HG02759 (cell line): ENCODE results near the gene SREBF1.
"Not testable (repeated sequence)": the region's sequence is repeated elsewhere in the genome, so short reads cannot be mapped to it uniquely, and the experiment has no call there.

Experiments
- ATAC-seq: cut with Tn5 transposase; IDR thresholded peaks from one replicate; pipeline ENCODE4 v1.9.1; 2021; ENCODE audit warnings: mild to moderate bottlenecking, moderate library complexity; ENCODE audit not compliant: unreplicated experiment

The SREBF1 gene

GRCh38 chr17:17813055-17813724, 23.6 kb downstream of the SREBF1 start:
- no peak for ATAC-seq

- no peak for ATAC-seq
Measured at GRCh38 chr17:17812211-17813054, 24.4 kb downstream of the SREBF1 start.

- no peak for ATAC-seq
Measured at GRCh38 chr17:17811381-17812210, 25.2 kb downstream of the SREBF1 start.

- ATAC-seq: no peak
Measured at GRCh38 chr17:17810895-17811248, 25.9 kb downstream of the SREBF1 start.

GRCh38 chr17:17810084-17810894, 26.5 kb downstream of the SREBF1 start:
- no peak for ATAC-seq

GRCh38 chr17:17809531-17810083, 27.2 kb downstream of the SREBF1 start:
- no peak for ATAC-seq

- no peak for ATAC-seq
Measured at GRCh38 chr17:17808706-17809432, 27.9 kb downstream of the SREBF1 start.

- ATAC-seq: not testable (repeated sequence)
Measured at GRCh38 chr17:17808200-17808599, 28.6 kb downstream of the SREBF1 start.

GRCh38 chr17:17807440-17807839, 29.3 kb downstream of the SREBF1 start:
- no peak for ATAC-seq

- ATAC-seq: no peak
Measured at GRCh38 chr17:17806611-17807274, 30.0 kb downstream of the SREBF1 start.

- ATAC-seq: no peak
Measured at GRCh38 chr17:17806035-17806434, 30.8 kb downstream of the SREBF1 start.

GRCh38 chr17:17805575-17805974, 31.2 kb downstream of the SREBF1 start:
- ATAC-seq: no peak

- no peak for ATAC-seq
Measured at GRCh38 chr17:17804007-17804406, 32.8 kb downstream of the SREBF1 start.

GRCh38 chr17:17801800-17802481, 34.8 kb downstream of the SREBF1 start:
- no peak for ATAC-seq

GRCh38 chr17:17800504-17801021, 36.2 kb downstream of the SREBF1 start:
- no peak for ATAC-seq

GRCh38 chr17:17798573-17799255, 38.1 kb downstream of the SREBF1 start:
- no peak for ATAC-seq

- no peak for ATAC-seq
Measured at GRCh38 chr17:17798010-17798556, 38.7 kb downstream of the SREBF1 start.
